ENCODE results near the gene GAD1. TPM values are rescaled to one million over a fixed set of nuclear protein-coding genes. Genes with fewer than 3 reads are reported as not detected.

The GAD1 gene
- total RNA-seq, 1 experiment from 2014 or later: 2.5 TPM

DNA sequence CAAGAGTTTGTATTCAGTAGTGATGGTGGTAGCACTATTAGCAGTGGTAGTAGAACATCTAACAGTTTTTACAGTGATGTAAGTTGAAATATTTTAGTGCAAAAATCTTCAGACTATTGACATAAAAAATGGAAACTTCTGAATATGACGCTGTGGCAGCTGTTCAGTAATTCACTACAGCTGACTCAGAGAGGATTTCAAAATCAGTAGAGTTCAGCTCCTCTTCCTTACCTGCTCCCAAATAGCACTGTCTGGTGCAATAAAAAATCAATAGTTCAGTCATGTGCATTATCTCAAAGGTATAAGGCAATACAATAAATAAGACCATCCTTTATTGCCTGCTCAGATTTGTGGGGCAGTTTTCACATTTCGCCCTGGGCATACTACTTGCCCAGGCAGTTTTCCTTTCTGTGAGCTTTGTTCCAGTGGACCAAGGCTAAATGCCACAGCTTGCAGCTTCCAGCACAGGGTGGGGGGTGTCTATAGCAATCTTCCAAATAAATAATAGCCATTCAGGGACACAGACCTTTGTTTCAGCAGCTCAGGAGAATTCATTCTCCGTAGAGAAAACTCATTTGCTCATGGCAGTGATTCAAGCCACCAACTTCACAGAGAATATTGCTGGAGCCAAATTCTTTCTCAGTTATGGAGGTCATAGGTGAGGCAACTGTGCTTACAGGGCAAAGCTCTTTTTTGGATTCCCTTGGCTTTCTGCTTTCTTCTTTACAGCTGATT lies 78.5 kb downstream of the GAD1 start:
- DNase-seq (ENCODE audit: low spot score) (no peak), ATAC-seq (no peak)
- no peak overlapping the region for H3K4me3 Mint-ChIP-seq
- POLR2A ChIA-PET: no interaction called here
- H3K27ac Mint-ChIP-seq: no peak overlapping the region
- peaks cover 11% of the 10 kb centered on the region for H3K4me1 Mint-ChIP-seq
- 0 out of 2 replicates have a peak, but pooled peaks cover 4% of the 10 kb centered on the region for H3K9me3 Mint-ChIP-seq
- H3K36me3 Mint-ChIP-seq: no peaks in the 10 kb centered on the region
- no peaks in the 10 kb centered on the region for H3K27me3 Mint-ChIP-seq (ENCODE audit: low read depth)
- CTCF ChIA-PET: interaction anchor here (0.7 to 4.0 kb wide), 5 partner anchors 10 to 476 kb away, joined by 3 to 16 read pairs (median 7); partner anchors contain the start of gene GORASP2
- no peak for TF ChIP-seq ZNF138 (CRISPR knock-in tag; conservative IDR thresholded peaks at IDR 0.05)
- TF ChIP-seq JAZF1 (CRISPR knock-in tag; IDR thresholded peaks at IDR 0.05): no peak
- TF ChIP-seq TEAD1 (CRISPR knock-in tag; IDR thresholded peaks at IDR 0.05): no peak
- TF ChIP-seq ATF1 (CRISPR knock-in tag; IDR thresholded peaks at IDR 0.05): no peak
- TF ChIP-seq, protein P1, sequence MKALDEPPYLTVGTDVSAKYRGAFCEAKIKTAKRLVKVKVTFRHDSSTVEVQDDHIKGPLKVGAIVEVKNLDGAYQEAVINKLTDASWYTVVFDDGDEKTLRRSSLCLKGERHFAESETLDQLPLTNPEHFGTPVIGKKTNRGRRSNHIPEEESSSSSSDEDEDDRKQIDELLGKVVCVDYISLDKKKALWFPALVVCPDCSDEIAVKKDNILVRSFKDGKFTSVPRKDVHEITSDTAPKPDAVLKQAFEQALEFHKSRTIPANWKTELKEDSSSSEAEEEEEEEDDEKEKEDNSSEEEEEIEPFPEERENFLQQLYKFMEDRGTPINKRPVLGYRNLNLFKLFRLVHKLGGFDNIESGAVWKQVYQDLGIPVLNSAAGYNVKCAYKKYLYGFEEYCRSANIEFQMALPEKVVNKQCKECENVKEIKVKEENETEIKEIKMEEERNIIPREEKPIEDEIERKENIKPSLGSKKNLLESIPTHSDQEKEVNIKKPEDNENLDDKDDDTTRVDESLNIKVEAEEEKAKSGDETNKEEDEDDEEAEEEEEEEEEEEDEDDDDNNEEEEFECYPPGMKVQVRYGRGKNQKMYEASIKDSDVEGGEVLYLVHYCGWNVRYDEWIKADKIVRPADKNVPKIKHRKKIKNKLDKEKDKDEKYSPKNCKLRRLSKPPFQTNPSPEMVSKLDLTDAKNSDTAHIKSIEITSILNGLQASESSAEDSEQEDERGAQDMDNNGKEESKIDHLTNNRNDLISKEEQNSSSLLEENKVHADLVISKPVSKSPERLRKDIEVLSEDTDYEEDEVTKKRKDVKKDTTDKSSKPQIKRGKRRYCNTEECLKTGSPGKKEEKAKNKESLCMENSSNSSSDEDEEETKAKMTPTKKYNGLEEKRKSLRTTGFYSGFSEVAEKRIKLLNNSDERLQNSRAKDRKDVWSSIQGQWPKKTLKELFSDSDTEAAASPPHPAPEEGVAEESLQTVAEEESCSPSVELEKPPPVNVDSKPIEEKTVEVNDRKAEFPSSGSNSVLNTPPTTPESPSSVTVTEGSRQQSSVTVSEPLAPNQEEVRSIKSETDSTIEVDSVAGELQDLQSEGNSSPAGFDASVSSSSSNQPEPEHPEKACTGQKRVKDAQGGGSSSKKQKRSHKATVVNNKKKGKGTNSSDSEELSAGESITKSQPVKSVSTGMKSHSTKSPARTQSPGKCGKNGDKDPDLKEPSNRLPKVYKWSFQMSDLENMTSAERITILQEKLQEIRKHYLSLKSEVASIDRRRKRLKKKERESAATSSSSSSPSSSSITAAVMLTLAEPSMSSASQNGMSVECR (CRISPR knock-in tag; IDR thresholded peaks at IDR 0.05; ENCODE audit: borderline replicate concordance): no peak
- TF ChIP-seq ZNF219 (CRISPR knock-in tag; IDR thresholded peaks at IDR 0.05; ENCODE audit: borderline replicate concordance): no peak
- TF ChIP-seq, protein P2, sequence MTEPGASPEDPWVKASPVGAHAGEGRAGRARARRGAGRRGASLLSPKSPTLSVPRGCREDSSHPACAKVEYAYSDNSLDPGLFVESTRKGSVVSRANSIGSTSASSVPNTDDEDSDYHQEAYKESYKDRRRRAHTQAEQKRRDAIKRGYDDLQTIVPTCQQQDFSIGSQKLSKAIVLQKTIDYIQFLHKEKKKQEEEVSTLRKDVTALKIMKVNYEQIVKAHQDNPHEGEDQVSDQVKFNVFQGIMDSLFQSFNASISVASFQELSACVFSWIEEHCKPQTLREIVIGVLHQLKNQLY (CRISPR knock-in tag; IDR thresholded peaks at IDR 0.05): no peak
- no peak for TF ChIP-seq RELA (CRISPR knock-in tag; IDR thresholded peaks at IDR 0.05; ENCODE audit: borderline replicate concordance)
- no peak for TF ChIP-seq NR3C1 (CRISPR knock-in tag; conservative IDR thresholded peaks at IDR 0.05; ENCODE audit: low read depth)
- TF ChIP-seq, protein P3, sequence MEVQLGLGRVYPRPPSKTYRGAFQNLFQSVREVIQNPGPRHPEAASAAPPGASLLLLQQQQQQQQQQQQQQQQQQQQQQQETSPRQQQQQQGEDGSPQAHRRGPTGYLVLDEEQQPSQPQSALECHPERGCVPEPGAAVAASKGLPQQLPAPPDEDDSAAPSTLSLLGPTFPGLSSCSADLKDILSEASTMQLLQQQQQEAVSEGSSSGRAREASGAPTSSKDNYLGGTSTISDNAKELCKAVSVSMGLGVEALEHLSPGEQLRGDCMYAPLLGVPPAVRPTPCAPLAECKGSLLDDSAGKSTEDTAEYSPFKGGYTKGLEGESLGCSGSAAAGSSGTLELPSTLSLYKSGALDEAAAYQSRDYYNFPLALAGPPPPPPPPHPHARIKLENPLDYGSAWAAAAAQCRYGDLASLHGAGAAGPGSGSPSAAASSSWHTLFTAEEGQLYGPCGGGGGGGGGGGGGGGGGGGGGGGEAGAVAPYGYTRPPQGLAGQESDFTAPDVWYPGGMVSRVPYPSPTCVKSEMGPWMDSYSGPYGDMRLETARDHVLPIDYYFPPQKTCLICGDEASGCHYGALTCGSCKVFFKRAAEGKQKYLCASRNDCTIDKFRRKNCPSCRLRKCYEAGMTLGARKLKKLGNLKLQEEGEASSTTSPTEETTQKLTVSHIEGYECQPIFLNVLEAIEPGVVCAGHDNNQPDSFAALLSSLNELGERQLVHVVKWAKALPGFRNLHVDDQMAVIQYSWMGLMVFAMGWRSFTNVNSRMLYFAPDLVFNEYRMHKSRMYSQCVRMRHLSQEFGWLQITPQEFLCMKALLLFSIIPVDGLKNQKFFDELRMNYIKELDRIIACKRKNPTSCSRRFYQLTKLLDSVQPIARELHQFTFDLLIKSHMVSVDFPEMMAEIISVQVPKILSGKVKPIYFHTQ (CRISPR knock-in tag; IDR thresholded peaks at IDR 0.05): no peak
- TF ChIP-seq, protein P4, sequence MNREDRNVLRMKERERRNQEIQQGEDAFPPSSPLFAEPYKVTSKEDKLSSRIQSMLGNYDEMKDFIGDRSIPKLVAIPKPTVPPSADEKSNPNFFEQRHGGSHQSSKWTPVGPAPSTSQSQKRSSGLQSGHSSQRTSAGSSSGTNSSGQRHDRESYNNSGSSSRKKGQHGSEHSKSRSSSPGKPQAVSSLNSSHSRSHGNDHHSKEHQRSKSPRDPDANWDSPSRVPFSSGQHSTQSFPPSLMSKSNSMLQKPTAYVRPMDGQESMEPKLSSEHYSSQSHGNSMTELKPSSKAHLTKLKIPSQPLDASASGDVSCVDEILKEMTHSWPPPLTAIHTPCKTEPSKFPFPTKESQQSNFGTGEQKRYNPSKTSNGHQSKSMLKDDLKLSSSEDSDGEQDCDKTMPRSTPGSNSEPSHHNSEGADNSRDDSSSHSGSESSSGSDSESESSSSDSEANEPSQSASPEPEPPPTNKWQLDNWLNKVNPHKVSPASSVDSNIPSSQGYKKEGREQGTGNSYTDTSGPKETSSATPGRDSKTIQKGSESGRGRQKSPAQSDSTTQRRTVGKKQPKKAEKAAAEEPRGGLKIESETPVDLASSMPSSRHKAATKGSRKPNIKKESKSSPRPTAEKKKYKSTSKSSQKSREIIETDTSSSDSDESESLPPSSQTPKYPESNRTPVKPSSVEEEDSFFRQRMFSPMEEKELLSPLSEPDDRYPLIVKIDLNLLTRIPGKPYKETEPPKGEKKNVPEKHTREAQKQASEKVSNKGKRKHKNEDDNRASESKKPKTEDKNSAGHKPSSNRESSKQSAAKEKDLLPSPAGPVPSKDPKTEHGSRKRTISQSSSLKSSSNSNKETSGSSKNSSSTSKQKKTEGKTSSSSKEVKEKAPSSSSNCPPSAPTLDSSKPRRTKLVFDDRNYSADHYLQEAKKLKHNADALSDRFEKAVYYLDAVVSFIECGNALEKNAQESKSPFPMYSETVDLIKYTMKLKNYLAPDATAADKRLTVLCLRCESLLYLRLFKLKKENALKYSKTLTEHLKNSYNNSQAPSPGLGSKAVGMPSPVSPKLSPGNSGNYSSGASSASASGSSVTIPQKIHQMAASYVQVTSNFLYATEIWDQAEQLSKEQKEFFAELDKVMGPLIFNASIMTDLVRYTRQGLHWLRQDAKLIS (CRISPR knock-in tag; IDR thresholded peaks at IDR 0.05; ENCODE audit: borderline replicate concordance): no peak
- TF ChIP-seq, protein P5, sequence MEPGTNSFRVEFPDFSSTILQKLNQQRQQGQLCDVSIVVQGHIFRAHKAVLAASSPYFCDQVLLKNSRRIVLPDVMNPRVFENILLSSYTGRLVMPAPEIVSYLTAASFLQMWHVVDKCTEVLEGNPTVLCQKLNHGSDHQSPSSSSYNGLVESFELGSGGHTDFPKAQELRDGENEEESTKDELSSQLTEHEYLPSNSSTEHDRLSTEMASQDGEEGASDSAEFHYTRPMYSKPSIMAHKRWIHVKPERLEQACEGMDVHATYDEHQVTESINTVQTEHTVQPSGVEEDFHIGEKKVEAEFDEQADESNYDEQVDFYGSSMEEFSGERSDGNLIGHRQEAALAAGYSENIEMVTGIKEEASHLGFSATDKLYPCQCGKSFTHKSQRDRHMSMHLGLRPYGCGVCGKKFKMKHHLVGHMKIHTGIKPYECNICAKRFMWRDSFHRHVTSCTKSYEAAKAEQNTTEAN (CRISPR knock-in tag; IDR thresholded peaks at IDR 0.05): no peak
- TF ChIP-seq, protein P6, sequence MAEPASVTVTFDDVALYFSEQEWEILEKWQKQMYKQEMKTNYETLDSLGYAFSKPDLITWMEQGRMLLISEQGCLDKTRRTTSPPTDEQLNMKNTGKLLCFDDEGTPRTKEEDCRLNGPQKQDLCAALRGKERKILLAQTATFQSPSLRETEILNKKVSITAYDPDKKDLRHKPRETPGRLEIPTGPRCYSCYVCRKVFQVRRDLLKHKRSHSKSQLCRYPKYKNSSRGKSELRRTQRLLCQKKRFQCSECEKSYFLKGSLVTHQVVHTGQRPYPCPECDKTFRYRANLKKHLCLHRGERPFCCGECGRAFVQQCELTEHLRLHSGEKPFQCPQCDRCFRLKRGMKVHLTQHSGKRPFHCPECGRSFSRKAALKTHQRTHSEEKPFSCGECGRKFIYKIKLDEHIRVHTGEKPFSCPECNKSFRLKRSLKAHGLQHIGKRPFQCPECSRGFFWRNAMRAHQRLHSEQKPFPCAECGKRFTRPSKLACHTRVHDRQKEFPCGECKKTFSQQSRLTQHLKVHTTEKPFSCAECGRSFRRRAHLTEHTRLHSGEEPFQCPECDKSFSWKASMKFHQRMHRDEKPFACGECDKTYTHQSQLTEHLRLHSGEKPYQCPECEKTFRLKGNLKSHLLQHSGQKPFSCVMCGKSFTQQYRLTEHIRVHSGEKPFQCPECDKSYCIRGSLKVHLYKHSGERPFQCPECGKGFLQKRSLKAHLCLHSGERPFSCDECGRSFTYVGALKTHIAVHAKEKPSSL (CRISPR knock-in tag; conservative IDR thresholded peaks at IDR 0.05): no peak
- no peak for TF ChIP-seq CREB1 (CRISPR knock-in tag; IDR thresholded peaks at IDR 0.05)
- TF ChIP-seq GRHL2 (CRISPR knock-in tag; IDR thresholded peaks at IDR 0.05; ENCODE audit: insufficient replicate concordance, severe bottlenecking): no peak

All from WTC11 (cell line).